Fibroblast of lung (primary cell): ENCODE results near the gene ARMC9.
"Not testable (repeated sequence)": the region's sequence is repeated elsewhere in the genome, so short reads cannot be mapped to it uniquely, and the experiment has no call there.

Experiments
- CTCF ChIP-seq, 2 donors: IDR thresholded peaks in 1 of 2; conservative IDR thresholded peaks in 1 of 2; 1 replicate in 1 of 2; 2 replicates in 1 of 2; pipeline ENCODE4 v1.5.1; 2011 to 2012; ENCODE audit warnings: low read length in 2 of 2, control low read depth in 1 of 2, inconsistent platforms in 1 of 2, low read depth in 1 of 2, mild to moderate bottlenecking in 1 of 2
- EZH2 ChIP-seq: IDR thresholded peaks from 2 replicates; pipeline ENCODE4 v1.5.1; 2012; ENCODE audit warnings: low read length, control low read depth, mild to moderate bottlenecking; ENCODE audit errors: missing control alignments

GRCh38 chr2:231349374-231349735 lies 150.9 kb downstream of the ARMC9 start:
- TF ChIP-seq EZH2; CTCF (conservative IDR thresholded peaks at IDR 0.05 in 1 of 2, IDR thresholded peaks at IDR 0.05 in 1 of 2; ENCODE audit: low read depth in 1 of 2, low read length in 2 of 2): not testable (repeated sequence)
